SK-N-SH (cell line): ENCODE measurements around the gene PAF1. TPM values are rescaled to one million over a fixed set of nuclear protein-coding genes. Genes with fewer than 3 reads are reported as not detected.

Source experiments
- CTCF ChIA-PET: fragments of 300-600, 350-600 bp; formaldehyde crosslinking; extraction: SDS; loops from one replicate; lab custom pipeline; 2021; lab: Yijun Ruan, JAX
- POLR2A ChIA-PET: fragments of 350-600 bp; sonication (Branson Sonifier 250); formaldehyde crosslinking; extraction: SDS; loops from one replicate; lab custom pipeline; 2020; ENCODE audit warnings: antibody characterized with exemption, inconsistent platforms; lab: Yijun Ruan, JAX
- DNase-seq: peaks from one replicate; pipeline ENCODE4 v3.0.0; 2012
- H2AFZ ChIP-seq: fragments of 200-600 bp; sonication (generic); 2 replicates; pipeline ENCODE4 v1.8.1; 2016; ENCODE audit warnings: antibody characterized with exemption, mild to moderate bottlenecking, low read depth
- H3F3A ChIP-seq: fragments of 200-600 bp; sonication (generic); replicated peaks from 2 replicates; pipeline ENCODE3; 2016; ENCODE audit warnings: antibody characterized with exemption, mild to moderate bottlenecking; ENCODE audit not compliant: insufficient read depth
- H3K27ac ChIP-seq, 2 experiments: fragments of 200-500 bp in 1 of 2; fragments of 200-600 bp in 1 of 2; sonication (Bioruptor generic) in 1 of 2; sonication (generic), shearing (Covaris generic) in 1 of 2; 2 replicates each; pipeline versions ENCODE4 v1.5.1 to v1.6.1; 2014 to 2016; ENCODE audit warnings: low read depth in 2 of 2, inconsistent platforms in 1 of 2, low read length in 1 of 2, mild to moderate bottlenecking in 1 of 2, mixed read lengths in 1 of 2
- H3K27me3 ChIP-seq: fragments of 200-600 bp; sonication (generic), shearing (Covaris generic); 2 replicates; pipeline ENCODE4 v1.6.1; 2016; ENCODE audit warnings: mixed run types; ENCODE audit not compliant: insufficient read depth
- H3K36me3 ChIP-seq, 2 experiments: fragments of 200-500 bp in 1 of 2; fragments of 200-600 bp in 1 of 2; sonication (Bioruptor generic) in 1 of 2; sonication (generic) in 1 of 2; replicated peaks in 1 of 2; 2 replicates each; pipeline versions ENCODE3 to v1.5.1; 2014 to 2016; ENCODE audit warnings: low read length in 1 of 2, mild to moderate bottlenecking in 1 of 2; ENCODE audit not compliant: insufficient read depth in 2 of 2, control insufficient read depth in 1 of 2
- H3K4me1 ChIP-seq, 2 experiments: fragments of 200-500 bp in 1 of 2; fragments of 200-600 bp in 1 of 2; sonication (Bioruptor generic) in 1 of 2; sonication (generic), shearing (Covaris generic) in 1 of 2; 2 replicates each; pipeline versions ENCODE4 v1.5.1 to v1.6.1; 2014 to 2016; ENCODE audit warnings: low read depth in 1 of 2, low read length in 1 of 2, mixed run types in 1 of 2; ENCODE audit not compliant: insufficient read depth in 2 of 2, control insufficient read depth in 1 of 2
- H3K4me2 ChIP-seq: fragments of 200-600 bp; sonication (generic), shearing (Covaris generic); 2 replicates; pipeline ENCODE4 v1.6.1; 2017; ENCODE audit warnings: mixed run types
- H3K4me3 ChIP-seq, 2 experiments: fragments of 200-500 bp in 1 of 2; fragments of 200-600 bp in 1 of 2; sonication (Bioruptor generic) in 1 of 2; sonication (generic), shearing (Covaris generic) in 1 of 2; 2 replicates each; pipeline versions ENCODE4 v1.5.1 to v1.8.1; 2014 to 2016; ENCODE audit warnings: low read depth in 2 of 2, inconsistent platforms in 1 of 2, low read length in 1 of 2, mild to moderate bottlenecking in 1 of 2, mixed read lengths in 1 of 2, moderate library complexity in 1 of 2
- H3K79me2 ChIP-seq: fragments of 200-600 bp; sonication (generic); 2 replicates; pipeline ENCODE4 v1.8.1; 2017; ENCODE audit warnings: mild to moderate bottlenecking; ENCODE audit not compliant: insufficient read depth
- H3K9ac ChIP-seq: fragments of 200-600 bp; sonication (generic); 2 replicates; pipeline ENCODE4 v1.6.1; 2017; ENCODE audit warnings: mixed run types
- H3K9me2 ChIP-seq: fragments of 200-600 bp; sonication (generic); 2 replicates; pipeline ENCODE4 v1.6.1; 2017; ENCODE audit warnings: mixed run types
- H3K9me3 ChIP-seq: fragments of 200-600 bp; sonication (generic); 2 replicates; pipeline ENCODE4 v1.6.1; 2017; ENCODE audit warnings: mixed run types, mild to moderate bottlenecking, moderate library complexity
- H4K20me1 ChIP-seq: fragments of 200-600 bp; sonication (generic); 2 replicates; pipeline ENCODE4 v1.6.1; 2017; ENCODE audit warnings: mild to moderate bottlenecking, mixed run types; ENCODE audit not compliant: insufficient read depth
- CHD2 ChIP-seq: fragments of 150-350 bp; IDR thresholded peaks from 2 replicates; pipeline ENCODE4 v1.6.1; 2018; ENCODE audit warnings: low read length; ENCODE audit not compliant: partially characterized antibody
- CTCF ChIP-seq: fragments of 200-600 bp; sonication (generic); IDR thresholded peaks from 2 replicates; pipeline ENCODE4 v1.6.1; 2017; ENCODE audit warnings: antibody characterized with exemption, mild to moderate bottlenecking, moderate library complexity
- EP300 ChIP-seq, 2 experiments: IDR thresholded peaks; 2 replicates each; pipeline versions ENCODE4 v1.4.0 to v1.6.1; 2012; ENCODE audit warnings: borderline replicate concordance in 1 of 2, low read depth in 1 of 2, low read length in 1 of 2
- EZH2phosphoT487 ChIP-seq: fragments of 200-600 bp; sonication (generic); IDR thresholded peaks from 2 replicates; pipeline ENCODE4 v1.6.1; 2017; ENCODE audit warnings: low read depth, mixed run types, mild to moderate bottlenecking, antibody characterized with exemption, moderate library complexity, borderline replicate concordance
- FOXM1 ChIP-seq: IDR thresholded peaks from 2 replicates; pipeline ENCODE4 v1.4.0; 2012; ENCODE audit warnings: low read depth, mild to moderate bottlenecking
- GATA2 ChIP-seq: sonication (generic); formaldehyde crosslinking; IDR thresholded peaks from 2 replicates; pipeline ENCODE4 v1.5.0; 2020; ENCODE audit warnings: mild to moderate bottlenecking, missing genetic modification reagents
- IRF3 ChIP-seq: fragments of 150-350 bp; IDR thresholded peaks from 2 replicates; pipeline ENCODE4 v1.6.1; 2016; ENCODE audit warnings: mild to moderate bottlenecking, low read depth, low read length
- MXI1 ChIP-seq: IDR thresholded peaks from 2 replicates; pipeline ENCODE4 v1.6.1; 2012; ENCODE audit warnings: mild to moderate bottlenecking, low read depth, low read length, improper control_type of control experiment
- NFIC ChIP-seq: IDR thresholded peaks from 2 replicates; pipeline ENCODE4 v1.4.0; 2012; ENCODE audit warnings: borderline replicate concordance
- RAD21 ChIP-seq: IDR thresholded peaks from 2 replicates; pipeline ENCODE4 v1.6.1; 2012; ENCODE audit warnings: mild to moderate bottlenecking, low read length
- REST ChIP-seq: IDR thresholded peaks from 2 replicates; pipeline ENCODE4 v1.6.1; 2012; ENCODE audit warnings: mild to moderate bottlenecking, low read depth, low read length, moderate library complexity
- RXRA ChIP-seq: IDR thresholded peaks from 2 replicates; pipeline ENCODE4 v1.4.0; 2012; ENCODE audit warnings: low read depth, mild to moderate bottlenecking, borderline replicate concordance
- TCF12 ChIP-seq: IDR thresholded peaks from 2 replicates; pipeline ENCODE4 v1.4.0; 2012
- TEAD4 ChIP-seq: IDR thresholded peaks from 2 replicates; pipeline ENCODE4 v1.4.0; 2012; ENCODE audit warnings: mild to moderate bottlenecking, borderline replicate concordance; ENCODE audit not compliant: insufficient read depth
- USF2 ChIP-seq: fragments of 150-350 bp; IDR thresholded peaks from 2 replicates; pipeline ENCODE4 v1.6.1; 2017; ENCODE audit warnings: antibody characterized with exemption, low read length, low read depth, borderline replicate concordance
- ZBTB33 ChIP-seq: IDR thresholded peaks from 2 replicates; pipeline ENCODE4 v1.4.0; 2012; ENCODE audit warnings: low read depth, borderline replicate concordance
- WGBS: methylation state at CpG from one replicate; pipeline ENCODE4 v1.1.6; 2017; ENCODE audit warnings: low lambda C conversion rate; 5-methylcytosine and 5-hydroxymethylcytosine counted together
- polyA plus RNA-seq, 3 experiments: library from polyadenylated mRNA; depleted of rRNA; stranded (reverse); fragments of >200 nt; gene quantifications; 2 replicates each; pipeline ENCODE4 v1.2.3, GENCODE V29; 2012

PAF1 gene
- polyA plus RNA-seq, 1 of the 3 experiments (the other 2 are of a cell fraction), result 65.3 TPM

- TF ChIP-seq CTCF (no peak), EP300 (IDR thresholded peaks at IDR 0.05; ENCODE audit: borderline replicate concordance in 1 of 2, low read depth in 1 of 2, low read length in 1 of 2) (no peak), NFIC (no peak), IRF3 (no peak), TCF12 (no peak), TEAD4 (no peak), RXRA (no peak), RAD21 (no peak), MXI1 (no peak), EZH2phosphoT487 (no peak), ZBTB33 (no peak)
- TF ChIP-seq, all 33 proteins: peak for 0
Observed at GRCh38 chr19:39342647-39343305, 48.1 kb downstream of the PAF1 start (continued).

GRCh38 chr19:39341719-39342604 is 48.9 kb downstream of the PAF1 start, which contains the start of gene SAMD4B:
SAMD4B (plus strand) TSS chr19:39342421; CDS start chr19:39356894, 14,473 bp downstream.
- 0% methylated on average over 13 of the region's 105 CpGs for WGBS
- CTCF ChIA-PET, result interaction anchor here (0.6 to 2.7 kb wide), 10 partner anchors 11 to 220 kb away, joined by 3 to 10 read pairs (median 4); no protein-coding TSS in a partner anchor
- peaks cover 45% of the 10 kb centered on the region for H3K79me2 ChIP-seq
- peak; percentile 71; the same call in 1 of the 2 replicates for TF ChIP-seq MXI1
- TF ChIP-seq FOXM1, result no peak
- peak; percentile 20; the same call in 1 of the 2 replicates for TF ChIP-seq REST
- TF ChIP-seq CHD2, result peak; percentile 70
- no peak for TF ChIP-seq GATA2
- TF ChIP-seq EZH2phosphoT487, result no peak
- TF ChIP-seq USF2, result peak; percentile 63; the same call in 1 of the 2 replicates

More at GRCh38 chr19:39341719-39342604, 48.9 kb downstream of the PAF1 start, which contains the start of gene SAMD4B:
- peak within 1 kb of the TSS; percentile 90 for H2AFZ ChIP-seq
- no peaks in the 10 kb centered on the region for H3K27me3 ChIP-seq
- DNase-seq, result peak; percentile 99
- peaks cover 29% of the 10 kb centered on the region for H4K20me1 ChIP-seq
- H3K9me2 ChIP-seq, result no peaks in the 10 kb centered on the region
- peak within 1 kb of the TSS; percentile 78 for H3K4me2 ChIP-seq
- peak within 1 kb of the TSS; percentile 77 to 83 for H3K27ac ChIP-seq
- POLR2A ChIA-PET, result interaction anchor here (1.0 to 1.4 kb wide), 3 partner anchors 20 to 94 kb away, joined by 3 to 6 read pairs (median 4); partner anchors contain the start of gene RPS16
- peaks cover 10% of the 10 kb centered on the region for H3F3A ChIP-seq
- peaks cover 0 to 15% of the 10 kb centered on the region in 2 experiments; a peak in 3 of 4 replicates for H3K4me1 ChIP-seq
- H3K9ac ChIP-seq, result peak within 1 kb of the TSS; percentile 93
- H3K9me3 ChIP-seq, result no peaks in the 10 kb centered on the region
- H3K36me3 ChIP-seq, result peaks cover 11 to 17% of the 10 kb centered on the region in 2 experiments
- H3K4me3 ChIP-seq, result peak within 1 kb of the TSS; percentile 76 to 89
